GM23338 (cell line): ENCODE data around the gene ASAP2. TPM values are rescaled to one million over a fixed set of nuclear protein-coding genes. Genes with fewer than 3 reads are reported as not detected.

Source experiments
- ATAC-seq: fragments of 200-7000 bp; cut with Tn5 transposase; 3 replicates; pipeline ENCODE4 v1.9.1; 2020
- DNase-seq: peaks from one replicate; pipeline ENCODE4 v3.0.0-alpha.2; 2015; ENCODE audit warnings: low spot score
- H2AFZ ChIP-seq: fragments of 200-600 bp; sonication (generic); 2 replicates; pipeline ENCODE4 v1.8.0; 2016; ENCODE audit warnings: antibody characterized with exemption, mild to moderate bottlenecking, moderate library complexity
- H3F3A ChIP-seq: fragments of 200-600 bp; sonication (generic); replicated peaks from 2 replicates; pipeline ENCODE4 v1.8.0; 2017; ENCODE audit warnings: antibody characterized with exemption, mixed run types, low read depth
- H3K27ac ChIP-seq: fragments of 200-600 bp; sonication (generic); 2 replicates; pipeline ENCODE4 v1.6.1; 2016; ENCODE audit warnings: low read depth
- H3K27me3 ChIP-seq: fragments of 200-600 bp; sonication (generic); 2 replicates; pipeline ENCODE4 v1.8.0; 2016; ENCODE audit warnings: mild to moderate bottlenecking, mixed run types, moderate library complexity; ENCODE audit not compliant: insufficient read depth
- H3K36me3 ChIP-seq: fragments of 200-600 bp; sonication (generic); 2 replicates; pipeline ENCODE4 v1.8.0; 2016; ENCODE audit warnings: mild to moderate bottlenecking; ENCODE audit not compliant: insufficient read depth
- H3K4me1 ChIP-seq: fragments of 200-600 bp; sonication (generic); 2 replicates; pipeline ENCODE4 v1.8.0; 2016; ENCODE audit warnings: mild to moderate bottlenecking, moderate library complexity; ENCODE audit not compliant: insufficient read depth
- H3K4me2 ChIP-seq: fragments of 200-600 bp; sonication (generic); 2 replicates; pipeline ENCODE4 v1.7.1; 2017; ENCODE audit warnings: mixed run types
- H3K4me3 ChIP-seq: fragments of 200-600 bp; sonication (generic); 2 replicates; pipeline ENCODE4 v1.6.1; 2016; ENCODE audit warnings: mixed run types
- H3K79me2 ChIP-seq: fragments of 200-600 bp; sonication (generic); replicated peaks from 2 replicates; pipeline ENCODE4 v1.8.0; 2017; ENCODE audit warnings: mild to moderate bottlenecking; ENCODE audit not compliant: insufficient read depth
- H3K9me2 ChIP-seq: fragments of 200-600 bp; sonication (generic); 2 replicates; pipeline ENCODE4 v1.8.0; 2017; ENCODE audit not compliant: insufficient read depth
- H4K20me1 ChIP-seq: fragments of 200-600 bp; sonication (generic); replicated peaks from 2 replicates; pipeline ENCODE4 v1.8.0; 2017; ENCODE audit warnings: mild to moderate bottlenecking; ENCODE audit not compliant: insufficient read depth
- H3K27ac Mint-ChIP-seq: 2 replicates; pipeline ENCODE4 v1.8.0; 2020; ENCODE audit warnings: inconsistent platforms, mild to moderate bottlenecking, moderate library complexity, mixed read lengths
- H3K27me3 Mint-ChIP-seq: 3 replicates; pipeline ENCODE4 v1.8.0; 2022; ENCODE audit warnings: low read depth, mild to moderate bottlenecking, moderate library complexity, mixed read lengths, inconsistent platforms; ENCODE audit not compliant: insufficient read depth, poor library complexity
- H3K36me3 Mint-ChIP-seq: 3 replicates; pipeline ENCODE4 v1.8.0; 2021; ENCODE audit warnings: low read depth, mild to moderate bottlenecking, inconsistent platforms, moderate library complexity, mixed read lengths
- H3K4me1 Mint-ChIP-seq: 3 replicates; pipeline ENCODE4 v1.8.0; 2020; ENCODE audit warnings: mild to moderate bottlenecking, inconsistent platforms, mixed read lengths
- H3K4me3 Mint-ChIP-seq: 3 replicates; pipeline ENCODE4 v1.8.0; 2021; ENCODE audit warnings: moderate library complexity, mild to moderate bottlenecking, inconsistent platforms, mixed read lengths
- H3K9me3 Mint-ChIP-seq: 3 replicates; pipeline ENCODE4 v1.8.0; 2020; ENCODE audit warnings: moderate library complexity, mild to moderate bottlenecking, inconsistent platforms, mixed read lengths
- CREB1 ChIP-seq: fragments of 250-450 bp; sonication (Bioruptor Pico); IDR thresholded peaks from 2 replicates; pipeline ENCODE4 v1.5.0; 2020; ENCODE audit warnings: low read depth, mild to moderate bottlenecking, moderate library complexity
- EZH2 ChIP-seq: fragments of 200-600 bp; sonication (generic); IDR thresholded peaks from one replicate; pipeline ENCODE4 v1.8.0; 2017; ENCODE audit warnings: antibody characterized with exemption, mild to moderate bottlenecking, low read depth; ENCODE audit not compliant: unreplicated experiment
- EZH2phosphoT487 ChIP-seq: fragments of 200-600 bp; sonication (generic); IDR thresholded peaks from one replicate; pipeline ENCODE4 v1.8.1; 2018; ENCODE audit warnings: antibody characterized with exemption; ENCODE audit not compliant: unreplicated experiment
- JUNB ChIP-seq: IDR thresholded peaks from one replicate; pipeline ENCODE4 v1.6.1; 2016; ENCODE audit warnings: antibody characterized with exemption; ENCODE audit not compliant: unreplicated experiment
- NANOG ChIP-seq: IDR thresholded peaks from 2 replicates; pipeline ENCODE4 v1.6.1; 2016; ENCODE audit warnings: antibody characterized with exemption, borderline replicate concordance
- POLR2AphosphoS5 ChIP-seq: IDR thresholded peaks from 2 replicates; pipeline ENCODE4 v1.6.1; 2016; ENCODE audit warnings: antibody characterized with exemption, low read depth
- STAT1 ChIP-seq: IDR thresholded peaks from one replicate; pipeline ENCODE4 v1.6.1; 2016; ENCODE audit warnings: antibody characterized with exemption; ENCODE audit not compliant: unreplicated experiment
- ZNF114 ChIP-seq: fragments of 250-450 bp; sonication (Bioruptor Pico); IDR thresholded peaks from 2 replicates; pipeline ENCODE4 v1.5.0; 2020; ENCODE audit warnings: mild to moderate bottlenecking, moderate library complexity
- ZNF331 ChIP-seq: fragments of 250-450 bp; sonication (Bioruptor Pico); IDR thresholded peaks from 2 replicates; pipeline ENCODE4 v1.5.0; 2020; ENCODE audit warnings: low read depth, mild to moderate bottlenecking, moderate library complexity
- polyA plus RNA-seq: library from polyadenylated mRNA; unstranded; fragments of >200 nt; fragmentation: Nextera tagmentation; extraction: Ambion mirVana; gene quantifications from 2 replicates; pipeline ENCODE4 v1.2.1, GENCODE V29; 2016
- total RNA-seq: library from RNA; depleted of rRNA; stranded (reverse); fragments of >200 nt; shearing (Covaris generic); gene quantifications from 2 replicates; pipeline ENCODE4 v1.2.3, GENCODE V29; 2014
- TF ChIP-seq, protein P1 (sequence below): IDR thresholded peaks from 2 replicates; pipeline ENCODE4 v1.6.1; 2016; ENCODE audit warnings: antibody characterized with exemption
- TF ChIP-seq, protein P2 (sequence below): IDR thresholded peaks from one replicate; pipeline ENCODE4 v1.6.1; 2018; ENCODE audit warnings: antibody characterized with exemption; ENCODE audit not compliant: unreplicated experiment
- TF ChIP-seq, protein P3 (sequence below): fragments of 250-450 bp; sonication (Bioruptor Pico); IDR thresholded peaks from 2 replicates; pipeline ENCODE4 v1.5.0; 2020; ENCODE audit warnings: mild to moderate bottlenecking, moderate library complexity
- TF ChIP-seq, protein P4 (sequence below), 2 experiments: fragments of 200-600 bp in 1 of 2; sonication (generic) in 1 of 2; conservative IDR thresholded peaks; 2 replicates each; pipeline versions ENCODE4 v1.5.1 to v1.6.1; 2016 to 2017; ENCODE audit warnings: antibody characterized with exemption in 2 of 2, low read depth in 2 of 2, mild to moderate bottlenecking in 2 of 2, moderate library complexity in 1 of 2

ASAP2 gene
- total and polyA plus RNA-seq, 2 experiments from 2014 or later = 2.6 to 15.6 TPM

DNA sequence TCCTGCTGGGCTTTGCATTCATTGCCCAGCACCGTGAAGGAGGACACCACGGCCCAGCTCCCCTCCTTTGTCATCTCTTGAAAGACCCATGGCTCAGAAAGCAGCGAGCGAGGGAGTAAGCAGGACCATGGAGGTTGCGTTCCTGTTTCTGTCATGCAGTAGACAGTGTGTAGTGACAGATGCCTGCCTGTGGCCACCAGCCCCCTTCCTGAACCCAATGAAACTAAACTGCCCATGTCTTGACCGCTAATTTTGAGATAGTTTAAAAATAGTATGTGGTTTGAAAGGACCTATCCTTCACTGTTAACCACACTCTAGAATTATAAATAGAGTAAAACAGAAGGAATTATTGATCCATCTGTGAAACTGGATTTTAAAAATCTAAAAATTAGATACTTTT lies 88.2 kb downstream of the ASAP2 start:
- Histone ChIP-seq H3K79me2 (peaks cover 11% of the 10 kb centered on the region), H3K4me3 (no peak overlapping the region), H2AFZ (no peak overlapping the region)

More for the DNA sequence above, 88.2 kb downstream of the ASAP2 start:
- Mint-ChIP-seq H3K4me1 (peaks cover 17% of the 10 kb centered on the region), H3K4me3 (no peak overlapping the region), H3K36me3 (no peaks in the 10 kb centered on the region), H3K9me3 (no peaks in the 10 kb centered on the region), H3K27ac (no peak overlapping the region), H3K27me3 (peaks cover 8% of the 10 kb centered on the region)
- H3K4me2 ChIP-seq = no peak overlapping the region
- peaks cover 2% of the 10 kb centered on the region for H3K4me1 ChIP-seq
- ATAC-seq (no peak), DNase-seq (no peak)
- H4K20me1 ChIP-seq = peaks cover 5% of the 10 kb centered on the region
- no peaks in the 10 kb centered on the region for H3K27me3 ChIP-seq
- no peaks in the 10 kb centered on the region for H3K36me3 ChIP-seq
- H3F3A ChIP-seq = no peaks in the 10 kb centered on the region
- no peaks in the 10 kb centered on the region for H3K9me2 ChIP-seq
- H3K27ac ChIP-seq = no peak overlapping the region
- TF ChIP-seq ZNF114 (CRISPR knock-in tag) = no peak
- no peak for TF ChIP-seq JUNB
- TF ChIP-seq, protein P1, sequence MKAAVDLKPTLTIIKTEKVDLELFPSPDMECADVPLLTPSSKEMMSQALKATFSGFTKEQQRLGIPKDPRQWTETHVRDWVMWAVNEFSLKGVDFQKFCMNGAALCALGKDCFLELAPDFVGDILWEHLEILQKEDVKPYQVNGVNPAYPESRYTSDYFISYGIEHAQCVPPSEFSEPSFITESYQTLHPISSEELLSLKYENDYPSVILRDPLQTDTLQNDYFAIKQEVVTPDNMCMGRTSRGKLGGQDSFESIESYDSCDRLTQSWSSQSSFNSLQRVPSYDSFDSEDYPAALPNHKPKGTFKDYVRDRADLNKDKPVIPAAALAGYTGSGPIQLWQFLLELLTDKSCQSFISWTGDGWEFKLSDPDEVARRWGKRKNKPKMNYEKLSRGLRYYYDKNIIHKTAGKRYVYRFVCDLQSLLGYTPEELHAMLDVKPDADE = no peak
- TF ChIP-seq ZNF331 (CRISPR knock-in tag) = no peak
- TF ChIP-seq STAT1 = no peak
- no peak for TF ChIP-seq EZH2
- no peak for TF ChIP-seq EZH2phosphoT487
- TF ChIP-seq POLR2AphosphoS5 = no peak
- TF ChIP-seq, protein P2, sequence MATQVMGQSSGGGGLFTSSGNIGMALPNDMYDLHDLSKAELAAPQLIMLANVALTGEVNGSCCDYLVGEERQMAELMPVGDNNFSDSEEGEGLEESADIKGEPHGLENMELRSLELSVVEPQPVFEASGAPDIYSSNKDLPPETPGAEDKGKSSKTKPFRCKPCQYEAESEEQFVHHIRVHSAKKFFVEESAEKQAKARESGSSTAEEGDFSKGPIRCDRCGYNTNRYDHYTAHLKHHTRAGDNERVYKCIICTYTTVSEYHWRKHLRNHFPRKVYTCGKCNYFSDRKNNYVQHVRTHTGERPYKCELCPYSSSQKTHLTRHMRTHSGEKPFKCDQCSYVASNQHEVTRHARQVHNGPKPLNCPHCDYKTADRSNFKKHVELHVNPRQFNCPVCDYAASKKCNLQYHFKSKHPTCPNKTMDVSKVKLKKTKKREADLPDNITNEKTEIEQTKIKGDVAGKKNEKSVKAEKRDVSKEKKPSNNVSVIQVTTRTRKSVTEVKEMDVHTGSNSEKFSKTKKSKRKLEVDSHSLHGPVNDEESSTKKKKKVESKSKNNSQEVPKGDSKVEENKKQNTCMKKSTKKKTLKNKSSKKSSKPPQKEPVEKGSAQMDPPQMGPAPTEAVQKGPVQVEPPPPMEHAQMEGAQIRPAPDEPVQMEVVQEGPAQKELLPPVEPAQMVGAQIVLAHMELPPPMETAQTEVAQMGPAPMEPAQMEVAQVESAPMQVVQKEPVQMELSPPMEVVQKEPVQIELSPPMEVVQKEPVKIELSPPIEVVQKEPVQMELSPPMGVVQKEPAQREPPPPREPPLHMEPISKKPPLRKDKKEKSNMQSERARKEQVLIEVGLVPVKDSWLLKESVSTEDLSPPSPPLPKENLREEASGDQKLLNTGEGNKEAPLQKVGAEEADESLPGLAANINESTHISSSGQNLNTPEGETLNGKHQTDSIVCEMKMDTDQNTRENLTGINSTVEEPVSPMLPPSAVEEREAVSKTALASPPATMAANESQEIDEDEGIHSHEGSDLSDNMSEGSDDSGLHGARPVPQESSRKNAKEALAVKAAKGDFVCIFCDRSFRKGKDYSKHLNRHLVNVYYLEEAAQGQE = no peak
- TF ChIP-seq, protein P3, sequence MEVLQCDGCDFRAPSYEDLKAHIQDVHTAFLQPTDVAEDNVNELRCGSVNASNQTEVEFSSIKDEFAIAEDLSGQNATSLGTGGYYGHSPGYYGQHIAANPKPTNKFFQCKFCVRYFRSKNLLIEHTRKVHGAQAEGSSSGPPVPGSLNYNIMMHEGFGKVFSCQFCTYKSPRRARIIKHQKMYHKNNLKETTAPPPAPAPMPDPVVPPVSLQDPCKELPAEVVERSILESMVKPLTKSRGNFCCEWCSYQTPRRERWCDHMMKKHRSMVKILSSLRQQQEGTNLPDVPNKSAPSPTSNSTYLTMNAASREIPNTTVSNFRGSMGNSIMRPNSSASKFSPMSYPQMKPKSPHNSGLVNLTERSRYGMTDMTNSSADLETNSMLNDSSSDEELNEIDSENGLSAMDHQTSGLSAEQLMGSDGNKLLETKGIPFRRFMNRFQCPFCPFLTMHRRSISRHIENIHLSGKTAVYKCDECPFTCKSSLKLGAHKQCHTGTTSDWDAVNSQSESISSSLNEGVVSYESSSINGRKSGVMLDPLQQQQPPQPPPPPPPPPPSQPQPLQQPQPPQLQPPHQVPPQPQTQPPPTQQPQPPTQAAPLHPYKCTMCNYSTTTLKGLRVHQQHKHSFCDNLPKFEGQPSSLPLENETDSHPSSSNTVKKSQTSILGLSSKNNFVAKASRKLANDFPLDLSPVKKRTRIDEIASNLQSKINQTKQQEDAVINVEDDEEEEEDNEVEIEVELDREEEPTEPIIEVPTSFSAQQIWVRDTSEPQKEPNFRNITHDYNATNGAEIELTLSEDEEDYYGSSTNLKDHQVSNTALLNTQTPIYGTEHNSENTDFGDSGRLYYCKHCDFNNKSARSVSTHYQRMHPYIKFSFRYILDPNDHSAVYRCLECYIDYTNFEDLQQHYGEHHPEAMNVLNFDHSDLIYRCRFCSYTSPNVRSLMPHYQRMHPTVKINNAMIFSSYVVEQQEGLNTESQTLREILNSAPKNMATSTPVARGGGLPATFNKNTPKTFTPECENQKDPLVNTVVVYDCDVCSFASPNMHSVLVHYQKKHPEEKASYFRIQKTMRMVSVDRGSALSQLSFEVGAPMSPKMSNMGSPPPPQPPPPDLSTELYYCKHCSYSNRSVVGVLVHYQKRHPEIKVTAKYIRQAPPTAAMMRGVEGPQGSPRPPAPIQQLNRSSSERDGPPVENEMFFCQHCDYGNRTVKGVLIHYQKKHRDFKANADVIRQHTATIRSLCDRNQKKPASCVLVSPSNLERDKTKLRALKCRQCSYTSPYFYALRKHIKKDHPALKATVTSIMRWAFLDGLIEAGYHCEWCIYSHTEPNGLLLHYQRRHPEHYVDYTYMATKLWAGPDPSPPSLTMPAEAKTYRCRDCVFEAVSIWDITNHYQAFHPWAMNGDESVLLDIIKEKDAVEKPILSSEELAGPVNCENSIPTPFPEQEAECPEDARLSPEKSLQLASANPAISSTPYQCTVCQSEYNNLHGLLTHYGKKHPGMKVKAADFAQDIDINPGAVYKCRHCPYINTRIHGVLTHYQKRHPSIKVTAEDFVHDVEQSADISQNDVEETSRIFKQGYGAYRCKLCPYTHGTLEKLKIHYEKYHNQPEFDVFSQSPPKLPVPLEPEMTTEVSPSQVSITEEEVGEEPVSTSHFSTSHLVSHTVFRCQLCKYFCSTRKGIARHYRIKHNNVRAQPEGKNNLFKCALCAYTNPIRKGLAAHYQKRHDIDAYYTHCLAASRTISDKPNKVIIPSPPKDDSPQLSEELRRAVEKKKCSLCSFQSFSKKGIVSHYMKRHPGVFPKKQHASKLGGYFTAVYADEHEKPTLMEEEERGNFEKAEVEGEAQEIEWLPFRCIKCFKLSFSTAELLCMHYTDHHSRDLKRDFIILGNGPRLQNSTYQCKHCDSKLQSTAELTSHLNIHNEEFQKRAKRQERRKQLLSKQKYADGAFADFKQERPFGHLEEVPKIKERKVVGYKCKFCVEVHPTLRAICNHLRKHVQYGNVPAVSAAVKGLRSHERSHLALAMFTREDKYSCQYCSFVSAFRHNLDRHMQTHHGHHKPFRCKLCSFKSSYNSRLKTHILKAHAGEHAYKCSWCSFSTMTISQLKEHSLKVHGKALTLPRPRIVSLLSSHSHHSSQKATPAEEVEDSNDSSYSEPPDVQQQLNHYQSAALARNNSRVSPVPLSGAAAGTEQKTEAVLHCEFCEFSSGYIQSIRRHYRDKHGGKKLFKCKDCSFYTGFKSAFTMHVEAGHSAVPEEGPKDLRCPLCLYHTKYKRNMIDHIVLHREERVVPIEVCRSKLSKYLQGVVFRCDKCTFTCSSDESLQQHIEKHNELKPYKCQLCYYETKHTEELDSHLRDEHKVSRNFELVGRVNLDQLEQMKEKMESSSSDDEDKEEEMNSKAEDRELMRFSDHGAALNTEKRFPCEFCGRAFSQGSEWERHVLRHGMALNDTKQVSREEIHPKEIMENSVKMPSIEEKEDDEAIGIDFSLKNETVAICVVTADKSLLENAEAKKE (CRISPR knock-in tag) = no peak
- TF ChIP-seq CREB1 = no peak
- no peak for TF ChIP-seq NANOG
- TF ChIP-seq, protein P4, sequence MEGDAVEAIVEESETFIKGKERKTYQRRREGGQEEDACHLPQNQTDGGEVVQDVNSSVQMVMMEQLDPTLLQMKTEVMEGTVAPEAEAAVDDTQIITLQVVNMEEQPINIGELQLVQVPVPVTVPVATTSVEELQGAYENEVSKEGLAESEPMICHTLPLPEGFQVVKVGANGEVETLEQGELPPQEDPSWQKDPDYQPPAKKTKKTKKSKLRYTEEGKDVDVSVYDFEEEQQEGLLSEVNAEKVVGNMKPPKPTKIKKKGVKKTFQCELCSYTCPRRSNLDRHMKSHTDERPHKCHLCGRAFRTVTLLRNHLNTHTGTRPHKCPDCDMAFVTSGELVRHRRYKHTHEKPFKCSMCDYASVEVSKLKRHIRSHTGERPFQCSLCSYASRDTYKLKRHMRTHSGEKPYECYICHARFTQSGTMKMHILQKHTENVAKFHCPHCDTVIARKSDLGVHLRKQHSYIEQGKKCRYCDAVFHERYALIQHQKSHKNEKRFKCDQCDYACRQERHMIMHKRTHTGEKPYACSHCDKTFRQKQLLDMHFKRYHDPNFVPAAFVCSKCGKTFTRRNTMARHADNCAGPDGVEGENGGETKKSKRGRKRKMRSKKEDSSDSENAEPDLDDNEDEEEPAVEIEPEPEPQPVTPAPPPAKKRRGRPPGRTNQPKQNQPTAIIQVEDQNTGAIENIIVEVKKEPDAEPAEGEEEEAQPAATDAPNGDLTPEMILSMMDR (conservative IDR thresholded peaks at IDR 0.05; ENCODE audit: low read depth in 2 of 2) = no peak
